ENCODE data around the gene BAK1.
"Not testable (repeated sequence)": the region's sequence is repeated elsewhere in the genome, so short reads cannot be mapped to it uniquely, and the experiment has no call there.

The BAK1 gene

GRCh38 chr6:33551538-33551937, 28.5 kb downstream of the BAK1 start:
- DNase-seq (ENCODE audit: low read depth): no peak

- DNase-seq (ENCODE audit: low read depth): no peak
Measured at GRCh38 chr6:33549896-33550295, 30.2 kb downstream of the BAK1 start.

GRCh38 chr6:33549196-33549595, 30.9 kb downstream of the BAK1 start:
- no peak for DNase-seq (ENCODE audit: low read depth)

GRCh38 chr6:33547499-33547898, 32.6 kb downstream of the BAK1 start:
- no peak for DNase-seq (ENCODE audit: low read depth)

GRCh38 chr6:33546766-33547165, 33.3 kb downstream of the BAK1 start:
- DNase-seq (ENCODE audit: low read depth): no peak

GRCh38 chr6:33545292-33545691, 34.8 kb downstream of the BAK1 start:
- DNase-seq (ENCODE audit: low read depth): not testable (repeated sequence)

GRCh38 chr6:33543116-33543515, 37.0 kb downstream of the BAK1 start:
- DNase-seq (ENCODE audit: low read depth): no peak

- no peak for DNase-seq (ENCODE audit: low read depth)
Measured at GRCh38 chr6:33540768-33541167, 39.3 kb downstream of the BAK1 start.

GRCh38 chr6:33534702-33535101, 45.4 kb downstream of the BAK1 start:
- DNase-seq (ENCODE audit: low read depth): no peak

- DNase-seq (ENCODE audit: low read depth): not testable (repeated sequence)
Measured at GRCh38 chr6:33533163-33533869, 46.8 kb downstream of the BAK1 start.

- not testable (repeated sequence) for DNase-seq (ENCODE audit: low read depth)
Measured at GRCh38 chr6:33532431-33532830, 47.6 kb downstream of the BAK1 start.

- DNase-seq (ENCODE audit: low read depth): not testable (repeated sequence)
Measured at GRCh38 chr6:33530617-33531016, 49.5 kb downstream of the BAK1 start.
